IMR-90 (cell line): ENCODE data around the gene C7orf57. TPM values are rescaled to one million over a fixed set of nuclear protein-coding genes. Genes with fewer than 3 reads are reported as not detected.

Experiments used
- ATAC-seq: fragments of 200-7000 bp; cut with Tn5 transposase; 2 replicates; pipeline ENCODE4 v1.9.1; 2020; ENCODE audit warnings: low read depth, mild to moderate bottlenecking, moderate library complexity
- BruUV-seq: library from RNA; stranded (reverse); fragments of 400-500 nt; replicated peaks from 2 replicates; lab custom pipeline; 2021; lab: Mats Ljungman, UMichigan
- CTCF ChIA-PET: fragments of 300-600 bp; formaldehyde crosslinking; extraction: SDS; loops from one replicate; lab custom pipeline; 2021; ENCODE audit warnings: antibody characterized with exemption; lab: Yijun Ruan, JAX
- POLR2A ChIA-PET: fragments of 300-600 bp; sonication (Branson Sonifier 250); formaldehyde crosslinking; loops from one replicate; lab custom pipeline; 2022; ENCODE audit warnings: antibody characterized with exemption; ENCODE audit not compliant: unreplicated experiment; lab: Charles Lee
- DNase-seq: peaks from one replicate; pipeline ENCODE4 v3.0.0; 2013
- H2AFZ ChIP-seq: replicated peaks from 2 replicates; pipeline ENCODE3; 2013; ENCODE audit warnings: low read length, mild to moderate bottlenecking; ENCODE audit not compliant: poor library complexity
- H2AK5ac ChIP-seq: 2 replicates; pipeline ENCODE4 v1.6.1; 2013; ENCODE audit warnings: low read depth, low read length, inconsistent platforms
- H2AK9ac ChIP-seq: replicated peaks from 2 replicates; pipeline ENCODE3; 2013; ENCODE audit warnings: mild to moderate bottlenecking, low read depth, low read length, moderate library complexity; ENCODE audit not compliant: poor library complexity
- H2BK120ac ChIP-seq: 2 replicates; pipeline ENCODE4 v1.6.1; 2013; ENCODE audit warnings: low read depth, low read length, inconsistent platforms
- H2BK15ac ChIP-seq: 3 replicates; pipeline ENCODE4 v1.6.1; 2013; ENCODE audit warnings: low read depth, low read length, inconsistent platforms
- H2BK20ac ChIP-seq: 2 replicates; pipeline ENCODE4 v1.6.1; 2013; ENCODE audit warnings: low read depth, mild to moderate bottlenecking, inconsistent platforms, low read length, moderate library complexity
- H2BK5ac ChIP-seq: 2 replicates; pipeline ENCODE4 v1.6.1; 2013; ENCODE audit warnings: mild to moderate bottlenecking, low read depth, low read length, inconsistent platforms; ENCODE audit not compliant: poor library complexity, severe bottlenecking
- H3K14ac ChIP-seq: replicated peaks from 2 replicates; pipeline ENCODE4 v1.6.1; 2013; ENCODE audit warnings: low read depth, low read length, inconsistent platforms
- H3K18ac ChIP-seq: 2 replicates; pipeline ENCODE4 v1.6.1; 2013; ENCODE audit warnings: low read depth, low read length, control low read depth
- H3K23ac ChIP-seq: 2 replicates; pipeline ENCODE4 v1.6.1; 2013; ENCODE audit warnings: low read depth, low read length, inconsistent platforms
- H3K27ac ChIP-seq: 2 replicates; pipeline ENCODE4 v1.5.1; 2013; ENCODE audit warnings: mild to moderate bottlenecking, control low read depth, low read length; ENCODE audit not compliant: insufficient read depth
- H3K27me3 ChIP-seq: 2 replicates; pipeline ENCODE4 v1.6.1; 2013; ENCODE audit warnings: low read length; ENCODE audit not compliant: control insufficient read depth, insufficient read depth
- H3K36me3 ChIP-seq: 2 replicates; pipeline ENCODE4 v1.6.1; 2013; ENCODE audit warnings: low read length, mixed read lengths; ENCODE audit not compliant: control insufficient read depth, insufficient read depth
- H3K4ac ChIP-seq: 2 replicates; pipeline ENCODE4 v1.6.1; 2013; ENCODE audit warnings: low read depth, low read length, inconsistent platforms
- H3K4me1 ChIP-seq: 2 replicates; pipeline ENCODE4 v1.6.1; 2013; ENCODE audit warnings: low read length, mixed read lengths; ENCODE audit not compliant: control insufficient read depth, insufficient read depth
- H3K4me2 ChIP-seq: 2 replicates; pipeline ENCODE4 v1.6.1; 2013; ENCODE audit warnings: low read depth, mild to moderate bottlenecking, control low read depth, low read length, moderate library complexity
- H3K4me3 ChIP-seq: 2 replicates; pipeline ENCODE4 v1.5.1; 2013; ENCODE audit warnings: low read depth, mild to moderate bottlenecking, control low read depth, low read length, moderate library complexity; ENCODE audit not compliant: insufficient read depth
- H3K56ac ChIP-seq: 2 replicates; pipeline ENCODE4 v1.6.1; 2013; ENCODE audit warnings: low read length, inconsistent platforms; ENCODE audit not compliant: insufficient read depth; ENCODE audit errors: extremely low read depth
- H3K79me1 ChIP-seq, 2 experiments: 2 replicates each; pipeline ENCODE4 v1.6.1; 2013; ENCODE audit warnings: low read length in 2 of 2, inconsistent platforms in 1 of 2, low read depth in 1 of 2
- H3K9ac ChIP-seq: 2 replicates; pipeline ENCODE4 v1.6.1; 2013; ENCODE audit warnings: low read depth, low read length, control low read depth
- H3K9me1 ChIP-seq: 2 replicates; pipeline ENCODE4 v1.6.1; 2013; ENCODE audit warnings: low read length, inconsistent platforms; ENCODE audit not compliant: insufficient read depth
- H3K9me3 ChIP-seq: 2 replicates; pipeline ENCODE4 v1.6.1; 2013; ENCODE audit warnings: low read length; ENCODE audit not compliant: control insufficient read depth, insufficient read depth
- H4K20me1 ChIP-seq: 2 replicates; pipeline ENCODE4 v1.6.1; 2013; ENCODE audit warnings: low read length, inconsistent platforms; ENCODE audit not compliant: insufficient read depth
- H4K5ac ChIP-seq: 2 replicates; pipeline ENCODE4 v1.6.1; 2013; ENCODE audit warnings: mild to moderate bottlenecking, low read depth, low read length, control low read depth
- H4K8ac ChIP-seq, 2 experiments: 2 replicates each; pipeline ENCODE4 v1.6.1; 2013; ENCODE audit warnings: low read depth in 2 of 2, low read length in 2 of 2, control low read depth in 1 of 2, inconsistent platforms in 1 of 2
- H4K91ac ChIP-seq: 2 replicates; pipeline ENCODE4 v1.6.1; 2013; ENCODE audit warnings: low read depth, low read length, inconsistent platforms; ENCODE audit not compliant: insufficient read depth
- CEBPB ChIP-seq: IDR thresholded peaks from 2 replicates; pipeline ENCODE4 v1.6.1; 2012; ENCODE audit warnings: low read depth, low read length, improper control_type of control experiment
- CTCF ChIP-seq: conservative IDR thresholded peaks from 2 replicates; pipeline ENCODE4 v1.5.1; 2012; ENCODE audit warnings: mild to moderate bottlenecking, low read depth, low read length, improper control_type of control experiment
- ELK1 ChIP-seq: fragments of 150-350 bp; IDR thresholded peaks from 2 replicates; pipeline ENCODE4 v1.6.1; 2016; ENCODE audit warnings: low read depth, mild to moderate bottlenecking, low read length, moderate library complexity, borderline replicate concordance
- MAFK ChIP-seq: IDR thresholded peaks from 2 replicates; pipeline ENCODE4 v1.6.1; 2012; ENCODE audit warnings: low read depth, low read length, improper control_type of control experiment
- NFE2L2 ChIP-seq: fragments of 150-350 bp; IDR thresholded peaks from 2 replicates; pipeline ENCODE4 v1.6.1; 2016; ENCODE audit warnings: low read depth, mild to moderate bottlenecking, low read length
- POLR2A ChIP-seq: IDR thresholded peaks from 2 replicates; pipeline ENCODE4 v1.6.1; 2012; ENCODE audit warnings: mild to moderate bottlenecking, low read depth, low read length
- RAD21 ChIP-seq: IDR thresholded peaks from 2 replicates; pipeline ENCODE4 v1.6.1; 2012; ENCODE audit warnings: low read length, improper control_type of control experiment
- RCOR1 ChIP-seq: IDR thresholded peaks from 2 replicates; pipeline ENCODE4 v1.6.1; 2012; ENCODE audit warnings: mild to moderate bottlenecking, low read length, improper control_type of control experiment; ENCODE audit not compliant: insufficient replicate concordance
- WGBS, 2 experiments: methylation state at CpG; one replicate each; pipeline versions ENCODE4 v1.1.5 to v1.1.7; 2013; ENCODE audit warnings: missing lambda C conversion rate in 2 of 2; ENCODE audit not compliant: insufficient read length in 1 of 2; ENCODE audit errors: extremely low coverage in 2 of 2; 5-methylcytosine and 5-hydroxymethylcytosine counted together
- dilution Hi-C: fragments of 300-500 bp; cut with HindIII; formaldehyde crosslinking; loops from one replicate; pipeline ENCODE4 v1.14.3; 2018; ENCODE audit warnings: low sequenced_read_pairs; ENCODE audit not compliant: unreplicated experiment
- in situ Hi-C: fragments of 300-500 bp; cut with MboI; formaldehyde crosslinking; loops from 3 replicates; pipeline ENCODE4 v1.14.3; 2019; ENCODE audit warnings: low sequenced_read_pairs, inconsistent platforms, mixed read lengths
- intact Hi-C: fragments of 100-400 bp; cut with micrococcal nuclease; formaldehyde crosslinking; loops from 2 replicates; pipeline ENCODE4 v1.10.0; 2022
- polyA plus RNA-seq, 3 experiments: library from polyadenylated mRNA; depleted of rRNA; stranded (reverse); fragments of >200 nt; gene quantifications; 2 replicates each; pipeline ENCODE4 v1.2.3, GENCODE V29; 2012; ENCODE audit warnings: low replicate concordance in 1 of 3
- total RNA-seq: library from RNA; depleted of rRNA; stranded (reverse); fragments of >200 nt; gene quantifications from 2 replicates; pipeline ENCODE4 v1.2.3, GENCODE V29; 2012

The C7orf57 gene
- total and polyA plus RNA-seq, 2 of the 4 experiments (the other 2 are of a cell fraction): not detected

- no TSS peak for BruUV-seq
- H3K18ac ChIP-seq: no peak overlapping the region
- in situ Hi-C loops: loop anchor here (25.0 kb wide), 1 partner anchor 840 kb away; no protein-coding TSS in a partner anchor
Observed at GRCh38 chr7:48101968-48102367, 66.6 kb downstream of the C7orf57 start.

More at GRCh38 chr7:48101968-48102367, 66.6 kb downstream of the C7orf57 start:
- Histone ChIP-seq H2BK20ac (no peak overlapping the region), H2AFZ (no peak overlapping the region), H3K79me1 (peaks cover 27 to 36% of the 10 kb centered on the region in 2 experiments), H2AK5ac (no peak overlapping the region), H3K27ac (no peak overlapping the region), H4K8ac (no peak overlapping the region), H4K91ac (no peak overlapping the region), H3K4me1 (peaks cover 7% of the 10 kb centered on the region), H3K56ac (no peak overlapping the region), H3K4ac (no peak overlapping the region), H2BK15ac (no peak overlapping the region), H3K23ac (no peak overlapping the region), H2BK120ac (no peak overlapping the region), H4K5ac (no peak overlapping the region), H3K9ac (no peak overlapping the region), H3K4me3 (no peak overlapping the region), H3K9me3 (no peaks in the 10 kb centered on the region), H2AK9ac (no peak overlapping the region), H3K4me2 (no peak overlapping the region), H3K14ac (no peak overlapping the region), H2BK5ac (no peak overlapping the region), H3K9me1 (peaks cover 3% of the 10 kb centered on the region), H4K20me1 (no peaks in the 10 kb centered on the region), H3K27me3 (no peaks in the 10 kb centered on the region), H3K36me3 (peaks cover 41% of the 10 kb centered on the region)
- intact Hi-C loops: no loop called here
- no CpG with 5 or more reads among the region's 4 CpGs for WGBS, 2 experiments
- TF ChIP-seq NFE2L2 (no peak), CEBPB (no peak), CTCF (no peak; the same call in 1 of the 2 replicates), MAFK (no peak), POLR2A (no peak), ELK1 (no peak), RCOR1 (no peak), RAD21 (no peak)
- DNase-seq (no peak), ATAC-seq (no peak)
- dilution Hi-C loops: loop anchor here (25.0 kb wide), 1 partner anchor 115 kb away; the partner anchor contains the start of gene HUS1
- ChIA-PET CTCF (interaction anchor here (1.0 to 1.4 kb wide), 2 partner anchors 8 to 66 kb away, joined by 3 to 5 read pairs; no protein-coding TSS in a partner anchor), POLR2A (no interaction called here)
